ENCODE measurements around the gene CDH23.

The CDH23 gene

GRCh38 chr10:71438761-71439160 is 42.0 kb downstream of the CDH23 start:
- DNase-seq: no peak

- no peak for DNase-seq
Measured at GRCh38 chr10:71439670-71440425, 43.1 kb downstream of the CDH23 start.

GRCh38 chr10:71440506-71441035 is 43.9 kb downstream of the CDH23 start:
- peak in 1 of 56 donors; percentile 29 for DNase-seq

GRCh38 chr10:71442000-71442399 is 45.3 kb downstream of the CDH23 start:
- DNase-seq: no peak

- no peak for DNase-seq
Measured at GRCh38 chr10:71442859-71443570, 46.3 kb downstream of the CDH23 start.

GRCh38 chr10:71443676-71444075 is 47.0 kb downstream of the CDH23 start:
- DNase-seq: no peak

GRCh38 chr10:71444284-71445054 is 47.7 kb downstream of the CDH23 start:
- DNase-seq: no peak

GRCh38 chr10:71447676-71448075 is 51.0 kb downstream of the CDH23 start:
- no peak for DNase-seq

- DNase-seq: no peak
Measured at GRCh38 chr10:71448146-71448545, 51.4 kb downstream of the CDH23 start.

GRCh38 chr10:71449026-71449425 is 52.3 kb downstream of the CDH23 start:
- DNase-seq: no peak

- DNase-seq: no peak
Measured at GRCh38 chr10:71451754-71452153, 55.0 kb downstream of the CDH23 start.

GRCh38 chr10:71453186-71453585 is 56.5 kb downstream of the CDH23 start:
- DNase-seq: no peak

- DNase-seq: no peak
Measured at GRCh38 chr10:71454347-71454746, 57.6 kb downstream of the CDH23 start.

- no peak for DNase-seq
Measured at GRCh38 chr10:71455035-71455434, 58.3 kb downstream of the CDH23 start.

GRCh38 chr10:71456631-71457030 is 59.9 kb downstream of the CDH23 start:
- no peak for DNase-seq

- DNase-seq: no peak
Measured at GRCh38 chr10:71457908-71458307, 61.2 kb downstream of the CDH23 start.

- no peak for DNase-seq
Measured at GRCh38 chr10:71458387-71458786, 61.7 kb downstream of the CDH23 start.

GRCh38 chr10:71459513-71459912 is 62.8 kb downstream of the CDH23 start:
- DNase-seq: no peak

- no peak for DNase-seq
Measured at GRCh38 chr10:71460615-71461014, 63.9 kb downstream of the CDH23 start.

- no peak for DNase-seq
Measured at GRCh38 chr10:71461457-71461856, 64.7 kb downstream of the CDH23 start.

GRCh38 chr10:71462062-71462935 is 65.6 kb downstream of the CDH23 start:
- no peak for DNase-seq
